WTC11 (cell line): ENCODE measurements around the gene EXOSC7. TPM values are rescaled to one million over a fixed set of nuclear protein-coding genes. Genes with fewer than 3 reads are reported as not detected.
A peak's percentile ranks its signal among the peaks of the same experiment; 100 is the strongest.

Source experiments
- ATAC-seq: fragments of 200-7000 bp; cut with Tn5 transposase; 2 replicates; pipeline ENCODE4 v1.10.0; 2021; ENCODE audit warnings: mild to moderate bottlenecking, moderate library complexity
- CTCF ChIA-PET: fragments of 300-600 bp; sonication (Branson Sonifier 250); formaldehyde crosslinking; loops from one replicate; lab custom pipeline; 2021; ENCODE audit warnings: antibody characterized with exemption; lab: Charles Lee
- POLR2A ChIA-PET: fragments of 350-600 bp; sonication (Branson Sonifier 250); formaldehyde crosslinking; loops from one replicate; lab custom pipeline; 2021; ENCODE audit warnings: antibody characterized with exemption; lab: Charles Lee
- DNase-seq: peaks from one replicate; pipeline ENCODE4 v3.0.0; 2021; ENCODE audit warnings: low spot score
- H3K27ac Mint-ChIP-seq: 2 replicates; pipeline ENCODE4 v1.8.0; 2021; ENCODE audit warnings: mixed read lengths
- H3K27me3 Mint-ChIP-seq: 2 replicates; pipeline ENCODE4 v1.8.0; 2021; ENCODE audit warnings: low read depth, mild to moderate bottlenecking, moderate library complexity, mixed read lengths
- H3K36me3 Mint-ChIP-seq: 2 replicates; pipeline ENCODE4 v1.8.0; 2021; ENCODE audit warnings: mixed read lengths
- H3K4me1 Mint-ChIP-seq: 2 replicates; pipeline ENCODE4 v1.8.0; 2022; ENCODE audit warnings: mixed read lengths
- H3K4me3 Mint-ChIP-seq: 2 replicates; pipeline ENCODE4 v1.8.0; 2021; ENCODE audit warnings: mild to moderate bottlenecking, moderate library complexity, mixed read lengths
- H3K9me3 Mint-ChIP-seq: 2 replicates; pipeline ENCODE4 v1.8.0; 2021; ENCODE audit warnings: mixed read lengths
- AR ChIP-seq: fragments of 250-450 bp; sonication (Bioruptor Pico); IDR thresholded peaks from 2 replicates; pipeline ENCODE4 v1.9.0; 2021; ENCODE audit warnings: mild to moderate bottlenecking
- ARID4B ChIP-seq: sonication (generic); formaldehyde crosslinking; IDR thresholded peaks from 2 replicates; pipeline ENCODE4 v1.8.0; 2023; ENCODE audit warnings: missing genetic modification reagents, mild to moderate bottlenecking, borderline replicate concordance
- ATF1 ChIP-seq: sonication (generic); formaldehyde crosslinking; IDR thresholded peaks from 2 replicates; pipeline ENCODE4 v1.8.1; 2023; ENCODE audit warnings: mild to moderate bottlenecking, moderate library complexity, missing genetic modification reagents
- ATF3 ChIP-seq: sonication (generic); formaldehyde crosslinking; conservative IDR thresholded peaks from 2 replicates; pipeline ENCODE4 v1.8.1; 2022; ENCODE audit warnings: mild to moderate bottlenecking, missing genetic modification reagents
- CREB1 ChIP-seq: sonication (generic); formaldehyde crosslinking; IDR thresholded peaks from 2 replicates; pipeline ENCODE4 v1.8.0; 2023; ENCODE audit warnings: mild to moderate bottlenecking, missing genetic modification reagents
- CTCF ChIP-seq: fragments of 200-600 bp; IDR thresholded peaks from 2 replicates; pipeline ENCODE4 v1.8.0; 2022; ENCODE audit warnings: antibody characterized with exemption
- ELF4 ChIP-seq: sonication (generic); formaldehyde crosslinking; IDR thresholded peaks from 2 replicates; pipeline ENCODE4 v1.8.1; 2022; ENCODE audit warnings: low read depth, mild to moderate bottlenecking, moderate library complexity, missing genetic modification reagents
- EMX1 ChIP-seq: fragments of 250-450 bp; sonication (Bioruptor Pico); IDR thresholded peaks from 2 replicates; pipeline ENCODE4 v1.8.0; 2021; ENCODE audit warnings: mild to moderate bottlenecking
- FOXK1 ChIP-seq: sonication (generic); formaldehyde crosslinking; IDR thresholded peaks from 2 replicates; pipeline ENCODE4 v1.8.0; 2022; ENCODE audit warnings: mild to moderate bottlenecking, moderate library complexity, missing genetic modification reagents
- FOXP1 ChIP-seq: sonication (generic); formaldehyde crosslinking; IDR thresholded peaks from 2 replicates; pipeline ENCODE4 v1.8.0; 2022; ENCODE audit warnings: missing genetic modification reagents, mild to moderate bottlenecking, moderate library complexity, borderline replicate concordance
- GABPB1 ChIP-seq: sonication (generic); formaldehyde crosslinking; IDR thresholded peaks from 2 replicates; pipeline ENCODE4 v1.8.1; 2023; ENCODE audit warnings: mild to moderate bottlenecking, missing genetic modification reagents
- GTF2I ChIP-seq: fragments of 250-450 bp; sonication (Bioruptor Pico); conservative IDR thresholded peaks from 2 replicates; pipeline ENCODE4 v1.4.0; 2021; ENCODE audit warnings: mild to moderate bottlenecking
- MAX ChIP-seq: sonication (generic); formaldehyde crosslinking; IDR thresholded peaks from 2 replicates; pipeline ENCODE4 v1.8.0; 2022; ENCODE audit warnings: mild to moderate bottlenecking, missing genetic modification reagents
- MXD4 ChIP-seq: fragments of 250-450 bp; sonication (Bioruptor Pico); IDR thresholded peaks from 2 replicates; pipeline ENCODE4 v1.8.0; 2021; ENCODE audit warnings: mild to moderate bottlenecking, moderate library complexity, borderline replicate concordance
- NR2C2 ChIP-seq: sonication (generic); formaldehyde crosslinking; IDR thresholded peaks from 2 replicates; pipeline ENCODE4 v1.8.0; 2022; ENCODE audit warnings: mild to moderate bottlenecking, missing genetic modification reagents
- SP1 ChIP-seq: sonication (generic); formaldehyde crosslinking; conservative IDR thresholded peaks from 2 replicates; pipeline ENCODE4 v1.8.1; 2022; ENCODE audit warnings: missing genetic modification reagents
- TEAD4 ChIP-seq: sonication (generic); formaldehyde crosslinking; IDR thresholded peaks from 2 replicates; pipeline ENCODE4 v1.8.0; 2022; ENCODE audit warnings: mild to moderate bottlenecking, missing genetic modification reagents
- TP53 ChIP-seq: sonication (generic); formaldehyde crosslinking; IDR thresholded peaks from 2 replicates; pipeline ENCODE4 v1.8.1; 2023; ENCODE audit warnings: mild to moderate bottlenecking, missing genetic modification reagents
- ZMAT4 ChIP-seq: fragments of 250-450 bp; sonication (Bioruptor Pico); IDR thresholded peaks from 2 replicates; pipeline ENCODE4 v1.9.0; 2021; ENCODE audit warnings: mild to moderate bottlenecking
- ZNF219 ChIP-seq: sonication (generic); formaldehyde crosslinking; IDR thresholded peaks from 2 replicates; pipeline ENCODE4 v1.8.0; 2023; ENCODE audit warnings: missing genetic modification reagents, mild to moderate bottlenecking, borderline replicate concordance
- ZNF425 ChIP-seq: fragments of 250-450 bp; sonication (Bioruptor Pico); conservative IDR thresholded peaks from 2 replicates; pipeline ENCODE4 v1.9.0; 2021; ENCODE audit warnings: mild to moderate bottlenecking
- total RNA-seq: library from RNA; stranded (reverse); gene quantifications from 3 replicates; pipeline ENCODE4 v1.2.3, GENCODE V29; 2021

EXOSC7 gene
- total RNA-seq, 1 experiment from 2014 or later = 85.7 TPM

GRCh38 chr3:44976002-44976815, at the start of gene EXOSC7, which contains the start of gene ZDHHC3 (continued):
- TF ChIP-seq CTCF (no peak), MXD4 (no peak), ARID4B (CRISPR knock-in tag) (peak; percentile 66; the same call in 1 of the 2 replicates), TEAD4 (CRISPR knock-in tag) (0 out of 2 replicates have a peak, but pooled peaks have one; percentile 14), ATF1 (CRISPR knock-in tag) (peak; percentile 82; the same call in 1 of the 2 replicates), SP1 (CRISPR knock-in tag) (peak; percentile 89), CREB1 (CRISPR knock-in tag) (no peak), GABPB1 (CRISPR knock-in tag) (0 out of 2 replicates have a peak, but pooled peaks have one; percentile 23), GTF2I (CRISPR knock-in tag) (no peak), NR2C2 (CRISPR knock-in tag) (0 out of 2 replicates have a peak, but pooled peaks have one; percentile 23), ELF4 (CRISPR knock-in tag) (no peak), ATF3 (no peak), FOXP1 (CRISPR knock-in tag) (peak; percentile 70; the same call in 1 of the 2 replicates)

GRCh38 chr3:44926921-44927320, 49.1 kb upstream of the EXOSC7 start:
- Mint-ChIP-seq H3K9me3 (no peaks in the 10 kb centered on the region), H3K27ac (no peak overlapping the region), H3K4me3 (no peak overlapping the region), H3K4me1 (no peaks in the 10 kb centered on the region), H3K27me3 (no peaks in the 10 kb centered on the region), H3K36me3 (peaks cover 16% of the 10 kb centered on the region)
- POLR2A ChIA-PET = no interaction called here
- CTCF ChIA-PET = interaction anchor here (1.0 to 1.9 kb wide), 4 partner anchors 13 to 29 kb away, joined by 3 to 16 read pairs (median 4); no protein-coding TSS in a partner anchor
- no peak for DNase-seq
- no peak for ATAC-seq
- no peak for TF ChIP-seq AR
- TF ChIP-seq MAX (CRISPR knock-in tag) = no peak
- no peak for TF ChIP-seq ZNF219
- no peak for TF ChIP-seq EMX1
- TF ChIP-seq ZNF425 (CRISPR knock-in tag) = no peak
- TF ChIP-seq FOXK1 (CRISPR knock-in tag) = no peak
- no peak for TF ChIP-seq ELF4 (CRISPR knock-in tag)
- no peak for TF ChIP-seq CTCF
- no peak for TF ChIP-seq TP53
- no peak for TF ChIP-seq ZMAT4 (CRISPR knock-in tag)
